Measurements from ENCODE around the gene FGF7.

The FGF7 gene

GRCh38 chr15:49441816-49442215, 18.8 kb downstream of the FGF7 start:
- no peak overlapping the region for H3K27ac ChIP-seq (ENCODE audit: poor library complexity, severe bottlenecking)
- TF ChIP-seq CTCF (IDR thresholded peaks at IDR 0.05; ENCODE audit: poor library complexity, severe bottlenecking): no peak
- ATAC-seq (ENCODE audit: low read depth): no peak

GRCh38 chr15:49452595-49452994, 29.6 kb downstream of the FGF7 start:
- Histone ChIP-seq H3K4me1 (ENCODE audit: insufficient read depth, poor library complexity, severe bottlenecking) (no peaks in the 10 kb centered on the region), H3K27me3 (ENCODE audit: insufficient read depth, poor library complexity, severe bottlenecking) (no peaks in the 10 kb centered on the region), H3K36me3 (ENCODE audit: low read depth) (no peaks in the 10 kb centered on the region), H3K4me3 (ENCODE audit: severe bottlenecking) (no peak overlapping the region), H3K27ac (ENCODE audit: poor library complexity, severe bottlenecking) (no peak overlapping the region), H3K9me3 (ENCODE audit: severe bottlenecking) (no peaks in the 10 kb centered on the region)
- no peak for TF ChIP-seq CTCF (IDR thresholded peaks at IDR 0.05; ENCODE audit: poor library complexity, severe bottlenecking)
- DNase-seq (ENCODE audit: low spot score): no peak
- ATAC-seq (ENCODE audit: low read depth): no peak

More at GRCh38 chr15:49441816-49442215, 18.8 kb downstream of the FGF7 start:
- no peaks in the 10 kb centered on the region for H3K4me1 ChIP-seq (ENCODE audit: insufficient read depth, poor library complexity, severe bottlenecking)
- H3K36me3 ChIP-seq (ENCODE audit: low read depth): no peaks in the 10 kb centered on the region
- H3K4me3 ChIP-seq (ENCODE audit: severe bottlenecking): no peak overlapping the region
- no peaks in the 10 kb centered on the region for H3K27me3 ChIP-seq (ENCODE audit: insufficient read depth, poor library complexity, severe bottlenecking)
- no peak for DNase-seq (ENCODE audit: low spot score)
- H3K9me3 ChIP-seq (ENCODE audit: severe bottlenecking): no peaks in the 10 kb centered on the region

- Histone ChIP-seq H3K27me3 (ENCODE audit: insufficient read depth, poor library complexity, severe bottlenecking) (peaks cover 3% of the 10 kb centered on the region), H3K27ac (ENCODE audit: poor library complexity, severe bottlenecking) (no peak overlapping the region), H3K4me1 (ENCODE audit: insufficient read depth, poor library complexity, severe bottlenecking) (peaks cover 3% of the 10 kb centered on the region), H3K9me3 (ENCODE audit: severe bottlenecking) (no peaks in the 10 kb centered on the region), H3K36me3 (ENCODE audit: low read depth) (no peaks in the 10 kb centered on the region), H3K4me3 (ENCODE audit: severe bottlenecking) (no peak overlapping the region)
- TF ChIP-seq CTCF (IDR thresholded peaks at IDR 0.05; ENCODE audit: poor library complexity, severe bottlenecking): no peak
- no peak for ATAC-seq (ENCODE audit: low read depth)
- no peak for DNase-seq (ENCODE audit: low spot score)
Measured at GRCh38 chr15:49456166-49456565, 33.1 kb downstream of the FGF7 start.

- Histone ChIP-seq H3K9me3 (ENCODE audit: severe bottlenecking) (no peaks in the 10 kb centered on the region), H3K27me3 (ENCODE audit: insufficient read depth, poor library complexity, severe bottlenecking) (peaks cover 3% of the 10 kb centered on the region), H3K4me1 (ENCODE audit: insufficient read depth, poor library complexity, severe bottlenecking) (peaks cover 3% of the 10 kb centered on the region), H3K36me3 (ENCODE audit: low read depth) (no peaks in the 10 kb centered on the region), H3K27ac (ENCODE audit: poor library complexity, severe bottlenecking) (no peak overlapping the region), H3K4me3 (ENCODE audit: severe bottlenecking) (no peak overlapping the region)
- no peak for ATAC-seq (ENCODE audit: low read depth)
- no peak for TF ChIP-seq CTCF (IDR thresholded peaks at IDR 0.05; ENCODE audit: poor library complexity, severe bottlenecking)
- no peak for DNase-seq (ENCODE audit: low spot score)
Measured at GRCh38 chr15:49458145-49458544, 35.1 kb downstream of the FGF7 start.

- Histone ChIP-seq H3K4me1 (ENCODE audit: insufficient read depth, poor library complexity, severe bottlenecking) (peaks cover 3% of the 10 kb centered on the region), H3K27me3 (ENCODE audit: insufficient read depth, poor library complexity, severe bottlenecking) (peaks cover 3% of the 10 kb centered on the region), H3K4me3 (ENCODE audit: severe bottlenecking) (no peak overlapping the region), H3K9me3 (ENCODE audit: severe bottlenecking) (no peaks in the 10 kb centered on the region), H3K36me3 (ENCODE audit: low read depth) (no peaks in the 10 kb centered on the region), H3K27ac (ENCODE audit: poor library complexity, severe bottlenecking) (no peak overlapping the region)
- DNase-seq (ENCODE audit: low spot score): no peak
- no peak for TF ChIP-seq CTCF (IDR thresholded peaks at IDR 0.05; ENCODE audit: poor library complexity, severe bottlenecking)
- ATAC-seq (ENCODE audit: low read depth): no peak
Measured at GRCh38 chr15:49460411-49460941, 37.4 kb downstream of the FGF7 start.
